Activated T-cell treated with anti-CD3 and anti-CD28 coated beads, Interleukin-2, amount 50 U/mL, for 24 hours (primary cell): ENCODE results near the gene RUNDC3A.
"Not testable (repeated sequence)": the region's sequence is repeated elsewhere in the genome, so short reads cannot be mapped to it uniquely, and the experiment has no call there.

ENCODE experiments used
- DNase-seq: peaks from one replicate; pipeline ENCODE4 v3.0.0-alpha.2; 2020
- H3K27ac Mint-ChIP-seq: 2 replicates; pipeline ENCODE4 v1.8.0; 2020; ENCODE audit warnings: mild to moderate bottlenecking, mixed read lengths
- H3K27me3 Mint-ChIP-seq: 2 replicates; pipeline ENCODE4 v1.8.0; 2020; ENCODE audit warnings: mixed read lengths
- H3K36me3 Mint-ChIP-seq: 2 replicates; pipeline ENCODE4 v1.8.0; 2020; ENCODE audit warnings: low read depth, mixed read lengths
- H3K4me1 Mint-ChIP-seq: 2 replicates; pipeline ENCODE4 v1.8.0; 2020; ENCODE audit warnings: low read depth, mixed read lengths
- H3K4me3 Mint-ChIP-seq: 2 replicates; pipeline ENCODE4 v1.8.0; 2020; ENCODE audit warnings: mild to moderate bottlenecking, moderate library complexity, mixed read lengths
- H3K9me3 Mint-ChIP-seq: 2 replicates; pipeline ENCODE4 v1.8.0; 2020; ENCODE audit warnings: mixed read lengths

Gene RUNDC3A

DNA sequence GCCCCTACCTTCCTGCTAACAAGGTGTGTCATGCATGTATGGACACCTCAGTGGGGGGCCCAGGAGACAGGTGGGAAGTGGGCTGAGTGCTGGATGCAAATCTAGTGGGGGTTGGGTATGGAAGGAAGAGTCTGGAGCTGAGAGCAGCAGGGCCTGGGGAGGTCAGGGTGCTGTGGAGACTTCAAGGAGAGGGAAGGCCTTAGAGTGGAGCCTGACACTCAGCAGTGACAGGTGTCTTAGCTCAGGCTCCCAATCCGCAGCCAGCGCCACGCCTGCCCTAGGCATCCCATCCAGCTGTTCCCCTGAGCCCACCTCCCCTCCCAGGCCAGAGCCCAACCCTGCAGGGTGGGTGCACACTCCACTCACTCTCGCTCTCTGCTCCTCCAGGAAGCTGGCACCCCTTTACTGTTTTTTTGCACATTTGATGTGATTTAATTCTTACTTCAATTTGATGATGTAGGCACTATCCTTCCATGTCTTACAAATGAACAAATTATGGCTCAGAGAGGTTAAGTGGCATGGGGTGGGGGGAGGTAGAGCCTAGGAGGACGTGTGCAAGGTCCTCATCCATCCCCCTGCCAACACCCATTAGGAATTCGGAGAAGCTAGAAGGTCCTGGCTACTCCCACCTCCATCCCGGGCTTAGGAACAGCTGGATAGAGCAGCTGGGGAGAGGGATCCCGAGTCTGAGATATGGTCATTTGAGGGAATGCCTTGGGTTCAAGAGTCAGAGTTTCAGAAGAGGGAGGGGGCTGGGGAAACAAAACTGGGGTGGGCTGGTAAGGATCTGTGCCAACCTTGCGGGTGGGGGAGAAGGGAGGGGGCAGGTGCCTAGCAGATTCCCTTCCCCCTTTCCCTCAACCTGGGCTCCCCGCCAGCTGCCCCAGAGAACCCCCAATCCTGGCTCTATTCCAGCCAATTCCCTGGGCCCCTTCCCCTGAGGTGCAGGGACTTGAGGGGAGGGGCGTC lies 53.2 kb downstream of the RUNDC3A start:
- H3K27me3 Mint-ChIP-seq = peaks cover 36% of the 10 kb centered on the region
- no peak overlapping the region for H3K27ac Mint-ChIP-seq
- no peak for DNase-seq
- H3K36me3 Mint-ChIP-seq = no peaks in the 10 kb centered on the region
- H3K9me3 Mint-ChIP-seq = no peaks in the 10 kb centered on the region
- peaks cover 6% of the 10 kb centered on the region for H3K4me1 Mint-ChIP-seq
- no peak overlapping the region for H3K4me3 Mint-ChIP-seq

DNA sequence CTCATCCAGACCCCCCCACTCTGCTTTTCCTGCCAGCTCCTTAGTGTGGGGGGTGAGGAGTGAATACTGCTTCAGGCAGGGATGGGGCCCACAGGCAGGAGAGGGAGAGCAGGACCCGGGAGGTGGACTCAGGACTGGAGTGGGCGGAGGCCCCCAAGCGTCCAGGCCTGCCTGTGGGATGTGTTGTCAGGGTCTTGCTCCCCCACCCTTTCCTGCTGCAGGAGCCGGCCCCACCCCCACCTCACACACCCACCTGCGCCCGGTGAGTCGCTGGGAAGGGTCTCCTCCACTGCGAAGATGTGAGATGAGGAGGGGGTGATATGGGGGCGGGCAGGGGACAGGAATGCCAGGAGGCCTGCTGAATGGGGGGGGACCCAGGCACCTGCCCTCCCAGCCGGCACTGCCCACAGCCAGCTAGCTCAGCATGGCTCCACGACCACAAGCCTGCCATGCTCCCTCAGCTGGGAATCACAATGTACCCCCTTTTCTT lies 54.1 kb downstream of the RUNDC3A start:
- no peaks in the 10 kb centered on the region for H3K9me3 Mint-ChIP-seq
- no peak for DNase-seq
- H3K27ac Mint-ChIP-seq = no peak overlapping the region
- no peak overlapping the region for H3K4me3 Mint-ChIP-seq
- H3K36me3 Mint-ChIP-seq = no peaks in the 10 kb centered on the region
- peaks cover 6% of the 10 kb centered on the region for H3K4me1 Mint-ChIP-seq
- peaks cover 43% of the 10 kb centered on the region for H3K27me3 Mint-ChIP-seq

DNA sequence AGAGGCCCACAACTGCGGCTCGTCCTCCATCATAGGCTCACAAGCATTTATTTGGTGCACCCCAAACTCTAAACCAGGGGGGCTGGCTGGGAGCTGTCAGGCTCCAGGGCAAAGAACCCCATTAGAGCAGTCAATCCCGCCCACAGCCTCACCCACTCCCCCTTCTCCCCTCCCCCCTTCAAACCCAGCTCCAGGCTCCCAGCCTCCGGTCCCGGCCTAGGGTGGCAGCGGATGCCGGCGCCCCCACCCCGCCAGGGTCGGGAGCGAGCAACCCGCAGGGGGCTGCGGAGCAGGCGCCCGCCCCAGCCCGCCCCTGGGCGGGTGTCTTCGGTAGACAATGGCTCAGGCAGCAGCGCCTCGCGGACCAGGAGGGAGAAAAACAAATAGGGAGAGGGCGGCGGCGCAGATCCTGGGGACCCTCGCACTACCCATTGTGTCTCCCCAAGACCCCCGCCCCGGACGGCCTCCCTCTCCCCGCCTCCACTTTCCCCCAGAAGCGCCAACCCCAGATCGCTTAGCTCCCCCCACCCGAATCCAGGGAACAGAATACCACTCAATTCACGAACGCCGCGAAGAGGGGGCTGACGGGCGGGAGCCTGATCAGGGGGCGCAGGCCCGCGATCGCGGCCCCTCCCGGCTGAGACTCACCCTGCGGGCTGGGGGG lies 54.7 kb downstream of the RUNDC3A start:
- H3K36me3 Mint-ChIP-seq = no peaks in the 10 kb centered on the region
- H3K27ac Mint-ChIP-seq = no peak overlapping the region
- no peaks in the 10 kb centered on the region for H3K9me3 Mint-ChIP-seq
- H3K27me3 Mint-ChIP-seq = peaks cover 47% of the 10 kb centered on the region
- peak overlapping the region; percentile 69 for H3K4me3 Mint-ChIP-seq
- DNase-seq = no peak
- H3K4me1 Mint-ChIP-seq = peaks cover 6% of the 10 kb centered on the region

DNA sequence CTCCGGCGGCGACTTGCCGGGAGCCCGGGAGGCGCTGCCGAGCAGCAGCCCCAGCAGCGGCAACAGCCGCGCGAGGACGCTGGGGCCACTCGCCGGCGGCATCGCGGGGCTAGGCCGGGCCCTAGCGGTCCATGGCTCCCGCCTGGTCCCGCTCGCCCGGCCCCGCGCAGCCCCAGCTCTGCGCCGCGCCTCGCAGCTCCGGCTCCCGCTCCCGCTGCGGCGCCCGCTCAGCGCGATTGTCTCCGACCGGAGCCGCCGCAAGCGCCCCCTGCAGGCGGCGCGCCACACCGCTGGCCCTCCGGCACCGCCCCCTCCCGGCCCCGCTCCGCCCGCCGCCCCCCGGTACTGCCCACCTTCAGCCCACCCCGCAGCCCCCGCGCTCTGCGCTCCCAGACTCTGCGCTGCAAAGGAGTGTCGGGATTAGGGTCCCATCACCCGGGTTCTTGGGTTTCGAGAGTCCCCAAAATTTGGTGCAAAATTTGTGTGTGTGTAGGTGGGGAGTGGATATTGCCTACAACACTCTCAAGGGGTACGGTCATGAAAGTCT lies 55.3 kb downstream of the RUNDC3A start, which contains the start of gene FAM171A2:
Gene FAM171A2 (minus strand): TSS at position 241 of the 547 bp plus-strand sequence. CDS start 139 bp downstream, at position 102.
- Mint-ChIP-seq H3K4me3 (peak within 1 kb of the TSS; percentile 69), H3K36me3 (no peaks in the 10 kb centered on the region), H3K27me3 (peaks cover 50% of the 10 kb centered on the region), H3K27ac (no peak within 1 kb of the TSS), H3K9me3 (no peaks in the 10 kb centered on the region), H3K4me1 (peaks cover 6% of the 10 kb centered on the region)
- peak; percentile 82 for DNase-seq

DNA sequence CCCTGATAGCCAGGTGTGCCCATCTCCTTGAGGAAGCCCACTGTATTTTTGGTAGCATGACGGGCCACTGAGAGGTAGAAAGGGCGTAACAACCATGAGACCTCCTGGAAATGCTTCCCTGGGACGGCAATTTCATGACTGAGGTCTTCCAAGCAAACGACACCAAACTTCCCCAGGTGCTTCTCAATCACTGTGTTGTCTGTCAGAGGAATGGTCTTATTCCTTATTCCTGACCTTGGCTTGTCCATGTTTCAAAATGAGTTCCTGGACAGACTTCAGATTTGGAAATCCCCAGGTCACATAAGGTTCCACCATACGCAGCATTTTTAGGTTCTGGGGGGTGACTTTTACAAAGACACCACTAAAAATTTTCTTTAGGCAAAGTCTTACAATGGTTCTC lies 56.6 kb downstream of the RUNDC3A start:
- not testable (repeated sequence) for H3K27ac Mint-ChIP-seq, H3K36me3 Mint-ChIP-seq, DNase-seq, H3K9me3 Mint-ChIP-seq, H3K4me3 Mint-ChIP-seq, H3K4me1 Mint-ChIP-seq
- H3K27me3 Mint-ChIP-seq = peaks cover 56% of the 10 kb centered on the region

DNA sequence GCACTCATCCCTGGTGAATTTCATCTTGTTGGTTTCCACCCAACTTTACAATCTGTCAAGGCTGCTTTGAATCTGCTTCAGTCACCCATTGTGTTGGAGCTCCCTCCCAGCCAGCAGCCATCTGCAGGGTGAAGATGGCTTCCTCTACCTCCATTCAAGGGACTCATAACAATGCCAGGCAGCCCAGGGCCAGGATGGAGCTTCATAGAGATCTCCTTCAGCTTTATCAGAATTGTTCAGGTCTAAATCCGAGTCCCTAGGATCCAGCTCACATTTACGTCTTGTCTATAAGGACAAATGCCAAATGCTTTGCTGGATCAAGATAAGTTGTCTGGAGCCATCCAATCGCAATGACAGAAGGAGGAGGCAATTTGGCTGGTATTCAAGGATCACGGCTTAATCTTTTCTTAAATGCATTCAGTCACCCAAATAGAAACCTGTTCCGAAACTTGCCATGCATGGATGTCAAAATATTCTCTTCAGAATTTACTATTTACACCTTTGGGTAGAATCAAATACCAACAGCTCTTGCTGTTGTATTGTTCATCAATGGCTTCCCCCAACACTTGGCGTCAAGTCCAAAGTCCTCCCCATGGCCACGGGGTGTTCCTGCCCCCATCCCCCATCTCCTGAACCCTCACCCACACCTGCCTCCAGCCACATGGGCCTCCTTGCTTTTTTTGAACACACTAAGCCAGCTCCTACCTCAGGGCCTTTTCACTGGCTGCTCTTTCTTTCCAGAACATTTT lies 59.0 kb downstream of the RUNDC3A start:
- no peak for DNase-seq
- peaks cover 6% of the 10 kb centered on the region for H3K4me1 Mint-ChIP-seq
- H3K27me3 Mint-ChIP-seq = peaks cover 52% of the 10 kb centered on the region
- no peak overlapping the region for H3K4me3 Mint-ChIP-seq
- no peak overlapping the region for H3K27ac Mint-ChIP-seq
- no peaks in the 10 kb centered on the region for H3K36me3 Mint-ChIP-seq
- no peaks in the 10 kb centered on the region for H3K9me3 Mint-ChIP-seq
